ENCODE results near the gene BLOC1S1. TPM values are rescaled to one million over a fixed set of nuclear protein-coding genes. Genes with fewer than 3 reads are reported as not detected.

Gene BLOC1S1
- total RNA-seq, 1 donor from 2014 or later, result 134 TPM

DNA sequence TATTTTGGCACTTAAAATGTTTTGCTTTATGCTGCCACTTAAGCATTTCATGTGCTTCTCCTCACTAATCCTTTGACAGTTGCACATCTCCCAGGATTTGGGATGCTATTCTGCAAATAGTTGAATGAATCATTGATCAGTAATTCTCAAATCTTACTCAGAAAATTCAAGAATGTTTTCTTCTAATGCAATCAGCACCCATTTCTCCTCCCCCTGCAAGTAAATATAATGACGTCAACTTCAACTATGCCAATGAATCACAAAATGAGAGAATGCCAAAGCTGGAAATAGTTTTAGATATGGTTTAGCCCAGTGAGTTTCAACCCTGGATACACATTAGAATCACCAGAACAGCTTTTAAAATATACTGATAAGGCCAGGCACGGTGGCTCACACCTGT is 2.1 kb upstream of the BLOC1S1 start:
- TF ChIP-seq, protein P1, sequence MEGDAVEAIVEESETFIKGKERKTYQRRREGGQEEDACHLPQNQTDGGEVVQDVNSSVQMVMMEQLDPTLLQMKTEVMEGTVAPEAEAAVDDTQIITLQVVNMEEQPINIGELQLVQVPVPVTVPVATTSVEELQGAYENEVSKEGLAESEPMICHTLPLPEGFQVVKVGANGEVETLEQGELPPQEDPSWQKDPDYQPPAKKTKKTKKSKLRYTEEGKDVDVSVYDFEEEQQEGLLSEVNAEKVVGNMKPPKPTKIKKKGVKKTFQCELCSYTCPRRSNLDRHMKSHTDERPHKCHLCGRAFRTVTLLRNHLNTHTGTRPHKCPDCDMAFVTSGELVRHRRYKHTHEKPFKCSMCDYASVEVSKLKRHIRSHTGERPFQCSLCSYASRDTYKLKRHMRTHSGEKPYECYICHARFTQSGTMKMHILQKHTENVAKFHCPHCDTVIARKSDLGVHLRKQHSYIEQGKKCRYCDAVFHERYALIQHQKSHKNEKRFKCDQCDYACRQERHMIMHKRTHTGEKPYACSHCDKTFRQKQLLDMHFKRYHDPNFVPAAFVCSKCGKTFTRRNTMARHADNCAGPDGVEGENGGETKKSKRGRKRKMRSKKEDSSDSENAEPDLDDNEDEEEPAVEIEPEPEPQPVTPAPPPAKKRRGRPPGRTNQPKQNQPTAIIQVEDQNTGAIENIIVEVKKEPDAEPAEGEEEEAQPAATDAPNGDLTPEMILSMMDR (IDR thresholded peaks at IDR 0.05), result no peak

DNA sequence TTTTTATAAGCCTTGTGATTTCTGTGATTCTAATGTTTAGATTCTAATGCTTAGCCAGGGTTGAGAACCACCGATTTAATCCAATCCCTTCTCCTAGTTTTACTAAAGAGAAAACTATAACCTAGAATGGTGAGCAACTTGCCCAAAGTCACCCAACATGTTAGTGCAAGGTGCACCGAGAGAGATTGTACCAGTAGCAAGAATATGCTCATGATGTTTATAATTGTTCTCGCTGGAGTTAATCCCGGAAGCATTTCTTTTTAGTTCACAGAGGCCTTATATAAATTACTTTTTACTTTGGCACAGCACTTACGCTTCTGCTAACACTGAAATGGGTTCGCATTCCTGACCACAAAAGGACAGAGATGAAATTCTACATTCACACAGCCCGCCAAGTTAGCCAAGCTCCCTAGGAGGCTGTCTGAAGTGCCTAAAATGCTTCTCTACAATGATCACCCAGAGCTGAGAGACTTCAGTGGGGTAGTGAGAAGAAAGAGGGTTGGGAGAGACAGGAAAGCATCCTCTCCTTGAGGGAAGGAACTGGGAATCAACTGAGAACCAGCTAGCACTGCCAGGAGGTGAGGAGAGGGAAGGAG is 579 bp upstream of the BLOC1S1 start:
- TF ChIP-seq, protein P1 (IDR thresholded peaks at IDR 0.05), result no peak
- ATAC-seq (no peak), DNase-seq (no peak)
- Histone ChIP-seq H3K9me3 (no peaks in the 10 kb centered on the region), H3K36me3 (peaks cover 16% of the 10 kb centered on the region), H3K4me1 (peaks cover 46% of the 10 kb centered on the region), H3K27me3 (ENCODE audit: low read depth) (no peaks in the 10 kb centered on the region), H3K27ac (peak overlapping the region; percentile 90), H3K4me3 (peak overlapping the region; percentile 78)
- intact Hi-C loops (cut with DNase I), result no loop called here

More for the DNA sequence above, 2.1 kb upstream of the BLOC1S1 start:
- Histone ChIP-seq H3K36me3 (peaks cover 6% of the 10 kb centered on the region), H3K9me3 (no peaks in the 10 kb centered on the region), H3K27ac (no peak overlapping the region), H3K27me3 (ENCODE audit: low read depth) (no peaks in the 10 kb centered on the region), H3K4me3 (no peak overlapping the region), H3K4me1 (peaks cover 37% of the 10 kb centered on the region)
- ATAC-seq, result no peak
- intact Hi-C loops (cut with DNase I), result no loop called here
- DNase-seq, result no peak

DNA sequence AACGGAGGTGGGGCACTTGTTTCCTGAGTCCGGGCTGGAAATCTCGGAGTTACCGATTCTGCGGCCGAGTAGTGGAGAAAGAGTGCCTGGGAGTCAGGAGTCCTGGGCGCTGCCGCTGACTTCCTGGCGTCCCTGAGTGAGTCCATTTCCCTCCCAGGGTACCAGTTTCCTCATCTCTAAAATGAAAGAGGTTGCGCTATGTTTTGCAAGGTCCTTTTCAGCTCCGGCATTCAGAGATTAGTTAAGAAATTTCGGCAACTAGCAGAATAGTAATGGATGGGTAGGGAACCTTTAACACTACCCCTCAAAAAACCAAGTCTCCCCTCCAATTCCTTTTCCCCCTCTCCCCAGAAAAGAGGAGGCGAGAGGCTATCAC is 724 bp downstream of the BLOC1S1 start:
- peaks cover 59% of the 10 kb centered on the region for H3K4me1 ChIP-seq
- DNase-seq (no peak), ATAC-seq (peak; percentile 20 to 22)
- H3K27ac ChIP-seq, result peak overlapping the region; percentile 90
- no peaks in the 10 kb centered on the region for H3K27me3 ChIP-seq (ENCODE audit: low read depth)
- TF ChIP-seq, protein P1 (IDR thresholded peaks at IDR 0.05), result no peak
- intact Hi-C loops (cut with DNase I), result no loop called here
- peaks cover 16% of the 10 kb centered on the region for H3K36me3 ChIP-seq
- peak overlapping the region; percentile 78 for H3K4me3 ChIP-seq
- H3K9me3 ChIP-seq, result no peaks in the 10 kb centered on the region

DNA sequence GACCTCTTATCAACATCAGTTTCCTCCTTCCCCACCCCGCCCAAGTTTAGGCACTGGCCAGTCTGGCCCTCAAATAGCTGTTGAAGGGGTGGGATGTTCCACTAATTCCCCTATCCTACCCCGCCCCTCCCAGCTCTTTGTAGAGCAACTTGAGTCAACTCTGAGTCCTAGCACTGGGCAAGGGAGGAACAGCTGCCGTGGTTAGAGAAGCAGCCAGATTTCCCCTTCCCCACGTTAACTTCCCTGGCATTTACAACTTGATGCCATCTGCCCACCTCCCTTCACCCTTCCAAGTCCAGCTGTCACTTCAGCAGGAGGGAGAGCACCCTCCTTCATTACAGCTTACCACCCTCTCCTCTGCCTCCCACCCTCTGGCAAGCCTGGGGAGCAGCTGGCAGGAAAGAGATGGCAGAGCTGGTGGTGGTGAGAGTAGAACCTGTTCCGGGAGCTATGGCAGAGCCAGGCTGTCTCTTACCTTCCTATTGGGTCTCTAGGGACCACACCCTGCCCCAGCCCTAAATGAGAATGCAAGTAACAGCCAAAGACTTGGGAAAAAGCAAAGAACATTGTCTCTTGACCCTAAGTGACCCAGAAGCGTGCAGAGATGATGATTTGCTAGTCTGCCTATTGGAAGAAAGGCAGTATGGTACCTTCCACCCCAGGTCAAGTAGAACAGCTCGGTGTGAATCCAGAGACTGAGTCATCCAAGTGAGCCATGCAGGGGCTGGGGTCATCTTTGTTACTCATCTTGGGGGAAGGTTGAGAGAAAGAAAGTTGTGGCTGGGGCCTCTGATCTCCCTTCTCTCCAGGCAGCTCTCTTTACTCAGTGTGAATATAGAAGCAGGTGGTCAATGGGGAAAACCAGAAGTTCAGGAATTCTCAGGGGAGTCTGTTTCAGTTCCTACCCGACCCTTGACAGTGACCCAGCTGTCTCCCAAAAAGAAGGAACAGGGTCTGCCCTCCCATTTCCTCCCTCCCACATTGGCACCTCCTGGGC is 1.5 kb downstream of the BLOC1S1 start:
- intact Hi-C loops (cut with DNase I), result no loop called here
- TF ChIP-seq, protein P1 (IDR thresholded peaks at IDR 0.05), result no peak
- Histone ChIP-seq H3K36me3 (peaks cover 16% of the 10 kb centered on the region), H3K27ac (peak overlapping the region; percentile 90), H3K4me3 (peak overlapping the region; percentile 78), H3K9me3 (no peaks in the 10 kb centered on the region), H3K27me3 (ENCODE audit: low read depth) (no peaks in the 10 kb centered on the region), H3K4me1 (peaks cover 61% of the 10 kb centered on the region)
- DNase-seq (no peak), ATAC-seq (no peak)

DNA sequence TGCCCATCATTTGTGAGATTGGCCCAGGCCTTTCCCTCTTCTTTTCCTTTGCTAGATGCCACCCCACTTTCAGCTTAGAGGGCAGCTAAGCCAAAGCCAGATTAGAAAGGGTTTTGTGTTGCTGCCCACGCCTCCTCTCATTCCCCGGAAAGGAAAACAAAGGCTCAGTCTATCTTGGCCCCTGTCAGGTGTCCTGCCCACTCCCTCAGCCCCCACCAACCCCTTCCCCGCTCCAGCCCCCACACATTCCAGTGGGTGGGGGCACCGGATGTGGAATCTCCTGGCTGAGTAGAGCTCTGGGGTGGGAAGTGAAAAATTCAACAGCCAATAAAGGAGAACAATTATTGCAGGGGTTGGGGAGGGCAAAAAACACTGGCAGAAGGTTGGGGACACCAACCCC is 2.2 kb downstream of the BLOC1S1 start:
- no peaks in the 10 kb centered on the region for H3K27me3 ChIP-seq (ENCODE audit: low read depth)
- TF ChIP-seq, protein P1 (IDR thresholded peaks at IDR 0.05), result no peak
- H3K36me3 ChIP-seq, result peaks cover 22% of the 10 kb centered on the region
- H3K9me3 ChIP-seq, result no peaks in the 10 kb centered on the region
- intact Hi-C loops (cut with DNase I), result no loop called here
- no peak overlapping the region for H3K27ac ChIP-seq
- DNase-seq (no peak), ATAC-seq (no peak)
- H3K4me1 ChIP-seq, result peaks cover 61% of the 10 kb centered on the region
- no peak overlapping the region for H3K4me3 ChIP-seq

All from lower lobe of right lung (tissue), 2 donors.